ENCODE data around the gene INTS12.

INTS12 gene

GRCh38 chr4:105661028-105661427 lies 47.5 kb downstream of the INTS12 start (continued):
- no peak for TF ChIP-seq CREB5 (CRISPR knock-in tag; IDR thresholded peaks at IDR 0.05; ENCODE audit: low read depth)
- no peak for TF ChIP-seq TCF4 (CRISPR knock-in tag; IDR thresholded peaks at IDR 0.05; ENCODE audit: borderline replicate concordance)
- no peak for TF ChIP-seq CSDC2 (CRISPR knock-in tag; IDR thresholded peaks at IDR 0.05)
- TF ChIP-seq ZNF70 (CRISPR knock-in tag; IDR thresholded peaks at IDR 0.05), result no peak
- no peak for TF ChIP-seq BACH2 (CRISPR knock-in tag; IDR thresholded peaks at IDR 0.05; ENCODE audit: borderline replicate concordance)
- no peak for TF ChIP-seq GLIS3 (CRISPR knock-in tag; IDR thresholded peaks at IDR 0.05)

GRCh38 chr4:105659190-105659589 lies 49.3 kb downstream of the INTS12 start:
- no peak for ATAC-seq
- TF ChIP-seq CSRNP3 (CRISPR knock-in tag; IDR thresholded peaks at IDR 0.05), result no peak
- no peak for TF ChIP-seq GLIS3 (CRISPR knock-in tag; IDR thresholded peaks at IDR 0.05)
- no peak for TF ChIP-seq TCF4 (CRISPR knock-in tag; IDR thresholded peaks at IDR 0.05; ENCODE audit: borderline replicate concordance)
- no peak for TF ChIP-seq ESRRG (CRISPR knock-in tag; IDR thresholded peaks at IDR 0.05)
- TF ChIP-seq RARB (CRISPR knock-in tag; IDR thresholded peaks at IDR 0.05), result no peak
- no peak for TF ChIP-seq OSR1 (CRISPR knock-in tag; IDR thresholded peaks at IDR 0.05)
- TF ChIP-seq ZFP30 (CRISPR knock-in tag; IDR thresholded peaks at IDR 0.05), result no peak
- no peak for TF ChIP-seq SNAI2 (CRISPR knock-in tag; IDR thresholded peaks at IDR 0.05)
- no peak for TF ChIP-seq PPARA (CRISPR knock-in tag; IDR thresholded peaks at IDR 0.05; ENCODE audit: borderline replicate concordance)
- no peak for TF ChIP-seq ZFP3 (CRISPR knock-in tag; IDR thresholded peaks at IDR 0.05)
- no peak for TF ChIP-seq ZNF70 (CRISPR knock-in tag; IDR thresholded peaks at IDR 0.05)
- no peak for TF ChIP-seq ARNTL (CRISPR knock-in tag; IDR thresholded peaks at IDR 0.05; ENCODE audit: borderline replicate concordance, low read depth)
- TF ChIP-seq ZNF8 (CRISPR knock-in tag; IDR thresholded peaks at IDR 0.05), result no peak
- TF ChIP-seq ISL1 (CRISPR knock-in tag; IDR thresholded peaks at IDR 0.05), result no peak
- TF ChIP-seq CSDC2 (CRISPR knock-in tag; IDR thresholded peaks at IDR 0.05), result no peak
- no peak for TF ChIP-seq CREB5 (CRISPR knock-in tag; IDR thresholded peaks at IDR 0.05; ENCODE audit: low read depth)
- no peak for TF ChIP-seq TSHZ2 (CRISPR knock-in tag; IDR thresholded peaks at IDR 0.05)
- no peak for TF ChIP-seq POU6F1 (CRISPR knock-in tag; IDR thresholded peaks at IDR 0.05; ENCODE audit: borderline replicate concordance, low read depth)

GRCh38 chr4:105657117-105657765 lies 51.2 kb downstream of the INTS12 start:
- no peak for ATAC-seq
- TF ChIP-seq TSHZ2 (CRISPR knock-in tag; IDR thresholded peaks at IDR 0.05), result no peak
- no peak for TF ChIP-seq POU6F1 (CRISPR knock-in tag; IDR thresholded peaks at IDR 0.05; ENCODE audit: borderline replicate concordance, low read depth)
- no peak for TF ChIP-seq ESRRG (CRISPR knock-in tag; IDR thresholded peaks at IDR 0.05)
- no peak for TF ChIP-seq ZFP30 (CRISPR knock-in tag; IDR thresholded peaks at IDR 0.05)
- TF ChIP-seq ZNF8 (CRISPR knock-in tag; IDR thresholded peaks at IDR 0.05), result no peak
- no peak for TF ChIP-seq ARNTL (CRISPR knock-in tag; IDR thresholded peaks at IDR 0.05; ENCODE audit: borderline replicate concordance, low read depth)
- TF ChIP-seq TCF4 (CRISPR knock-in tag; IDR thresholded peaks at IDR 0.05; ENCODE audit: borderline replicate concordance), result no peak
- no peak for TF ChIP-seq ZFP3 (CRISPR knock-in tag; IDR thresholded peaks at IDR 0.05)
- TF ChIP-seq TOX (CRISPR knock-in tag; IDR thresholded peaks at IDR 0.05; ENCODE audit: borderline replicate concordance), result no peak

Data from SK-N-SH treated with all-trans-retinoic acid at 6 μM for 48 hours (cell line).